Measurements from ENCODE around the gene RAI1.

RAI1 gene

DNA sequence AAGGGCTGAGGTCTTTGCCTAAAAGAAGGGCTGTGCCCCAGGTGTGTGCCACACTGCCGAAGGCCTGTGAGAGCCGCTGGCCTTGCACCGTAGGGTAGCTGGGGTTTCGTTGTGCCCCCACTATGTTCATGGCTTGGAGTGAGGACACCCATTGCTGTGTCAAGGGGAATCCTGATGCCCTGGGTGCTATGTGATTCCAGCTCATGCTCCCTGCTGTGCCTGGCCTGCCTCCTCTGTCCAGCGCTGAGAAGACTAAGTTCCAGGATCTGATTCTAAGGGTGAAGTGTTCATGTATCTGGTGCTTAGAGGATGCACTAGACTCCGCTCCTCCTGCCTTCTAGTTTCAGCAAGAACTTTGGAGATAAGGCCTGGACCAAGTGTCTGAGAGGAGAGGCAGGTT, 108.2 kb downstream of the RAI1 start:
- TF ChIP-seq, protein P1, sequence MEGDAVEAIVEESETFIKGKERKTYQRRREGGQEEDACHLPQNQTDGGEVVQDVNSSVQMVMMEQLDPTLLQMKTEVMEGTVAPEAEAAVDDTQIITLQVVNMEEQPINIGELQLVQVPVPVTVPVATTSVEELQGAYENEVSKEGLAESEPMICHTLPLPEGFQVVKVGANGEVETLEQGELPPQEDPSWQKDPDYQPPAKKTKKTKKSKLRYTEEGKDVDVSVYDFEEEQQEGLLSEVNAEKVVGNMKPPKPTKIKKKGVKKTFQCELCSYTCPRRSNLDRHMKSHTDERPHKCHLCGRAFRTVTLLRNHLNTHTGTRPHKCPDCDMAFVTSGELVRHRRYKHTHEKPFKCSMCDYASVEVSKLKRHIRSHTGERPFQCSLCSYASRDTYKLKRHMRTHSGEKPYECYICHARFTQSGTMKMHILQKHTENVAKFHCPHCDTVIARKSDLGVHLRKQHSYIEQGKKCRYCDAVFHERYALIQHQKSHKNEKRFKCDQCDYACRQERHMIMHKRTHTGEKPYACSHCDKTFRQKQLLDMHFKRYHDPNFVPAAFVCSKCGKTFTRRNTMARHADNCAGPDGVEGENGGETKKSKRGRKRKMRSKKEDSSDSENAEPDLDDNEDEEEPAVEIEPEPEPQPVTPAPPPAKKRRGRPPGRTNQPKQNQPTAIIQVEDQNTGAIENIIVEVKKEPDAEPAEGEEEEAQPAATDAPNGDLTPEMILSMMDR (IDR thresholded peaks at IDR 0.05; ENCODE audit: control insufficient read depth, extremely low read depth, insufficient read depth) = no peak
- DNase-seq (ENCODE audit: low read depth) = no peak
- no peak overlapping the region for H3K4me3 ChIP-seq (ENCODE audit: low read depth, low read length)

DNA sequence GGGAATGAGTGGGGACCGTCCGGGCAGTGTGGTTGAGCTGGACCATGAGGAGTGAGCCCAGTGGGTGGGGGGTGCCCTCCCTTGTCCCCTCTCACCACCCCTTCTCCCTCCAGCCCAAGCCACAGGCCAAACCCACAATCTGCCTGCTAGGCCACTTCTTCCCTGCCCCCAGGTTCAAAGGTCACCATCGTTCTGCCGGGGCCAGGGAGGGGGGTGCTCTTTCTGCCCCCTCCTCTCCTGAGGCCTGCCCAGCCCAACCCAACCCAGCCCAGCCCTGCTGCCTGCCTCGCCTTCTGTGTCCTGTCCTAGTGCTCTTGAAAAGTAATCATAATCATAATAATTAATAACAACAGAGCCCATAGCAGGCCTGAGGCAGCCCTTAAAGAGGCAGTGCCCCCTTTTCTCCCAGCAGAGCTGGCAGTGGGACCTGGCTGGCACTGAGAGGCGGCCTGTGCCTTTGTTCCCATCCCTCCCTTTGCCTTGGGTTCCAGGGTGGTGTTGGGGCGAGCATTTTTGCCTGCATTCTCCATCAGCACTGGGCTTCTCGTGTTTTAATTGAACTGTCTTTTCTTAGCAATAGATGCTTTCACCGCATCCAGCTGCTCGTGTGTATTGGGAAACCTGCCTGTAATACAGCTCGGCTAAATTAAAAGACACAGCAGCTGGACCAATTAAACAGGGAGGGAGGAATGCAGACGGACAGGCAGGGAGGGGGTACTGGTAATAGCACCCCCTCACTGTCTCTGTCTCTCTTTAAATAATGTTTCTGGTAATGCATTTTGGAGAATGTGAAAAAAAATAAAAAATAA, 108.8 kb downstream of the RAI1 start:
- TF ChIP-seq, protein P1 (IDR thresholded peaks at IDR 0.05; ENCODE audit: control insufficient read depth, extremely low read depth, insufficient read depth) = no peak
- no peak overlapping the region for H3K4me3 ChIP-seq (ENCODE audit: low read depth, low read length)
- DNase-seq (ENCODE audit: low read depth) = no peak

DNA sequence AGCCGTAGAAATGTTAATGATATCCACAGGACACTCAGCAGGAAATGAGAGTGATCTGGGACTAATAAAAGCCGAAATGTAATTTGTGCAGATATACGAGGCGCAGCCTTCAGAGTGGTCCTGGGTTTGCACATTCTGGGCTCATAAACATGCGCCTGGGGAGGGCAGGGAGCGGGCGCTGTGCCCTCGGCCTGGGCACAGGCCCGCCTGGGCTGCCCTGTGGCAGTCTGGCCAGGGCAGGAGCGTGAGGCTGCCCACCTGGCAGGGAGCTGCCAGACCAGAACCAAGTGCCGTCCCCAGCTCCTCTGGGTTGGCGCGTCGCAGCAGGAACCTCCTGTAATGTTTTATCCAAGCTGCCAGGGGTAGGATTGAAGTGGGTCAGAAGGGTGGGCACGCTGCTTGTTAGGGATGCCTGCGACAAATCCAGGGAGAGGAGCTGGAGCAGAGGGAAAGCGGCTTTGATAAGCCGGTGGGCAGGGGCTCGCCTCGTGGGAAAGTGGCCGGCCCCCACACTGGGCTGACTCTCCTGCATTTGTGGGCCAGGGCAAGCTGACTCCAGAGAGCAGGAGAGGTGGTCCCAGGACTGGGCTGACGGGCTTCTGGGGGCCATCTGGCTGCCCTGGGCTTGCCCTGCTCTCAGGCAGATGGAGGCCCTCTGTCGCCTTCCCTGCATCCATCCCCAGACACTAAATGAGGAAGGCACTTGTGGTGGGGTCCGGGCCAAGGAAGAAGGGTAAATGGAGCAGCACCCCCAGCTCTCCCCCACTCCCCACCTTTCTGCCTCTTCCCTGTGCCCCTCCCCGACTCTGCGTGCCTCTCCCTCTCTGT, 109.6 kb downstream of the RAI1 start:
- TF ChIP-seq, protein P1 (IDR thresholded peaks at IDR 0.05; ENCODE audit: control insufficient read depth, extremely low read depth, insufficient read depth) = no peak
- no peak for DNase-seq (ENCODE audit: low read depth)
- H3K4me3 ChIP-seq (ENCODE audit: low read depth, low read length) = no peak overlapping the region

DNA sequence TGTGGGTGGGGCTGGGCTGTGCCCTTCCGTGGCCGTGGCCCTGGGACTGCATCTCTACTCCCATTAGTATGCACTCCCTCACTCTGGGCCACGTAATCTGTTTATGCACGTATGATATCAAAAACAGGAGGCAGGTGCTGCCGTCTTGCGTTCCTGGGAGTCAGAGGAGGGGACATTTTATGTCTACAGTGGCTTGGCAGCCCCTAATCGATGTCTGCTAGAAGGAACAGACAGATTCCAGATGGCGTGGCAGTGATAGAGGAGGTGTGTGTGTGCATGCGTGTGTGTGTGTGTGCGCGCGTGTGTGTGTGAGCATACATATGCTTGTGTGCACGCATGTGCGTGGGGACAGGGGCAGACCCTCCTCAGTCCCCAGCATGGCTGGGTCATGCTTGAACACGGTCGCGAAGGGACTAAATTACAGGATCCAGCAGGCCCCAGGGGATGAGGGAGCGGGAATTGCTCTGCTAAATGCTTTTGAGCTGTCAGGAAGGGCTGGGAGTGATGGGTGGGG, 110.8 kb downstream of the RAI1 start:
- no peak for DNase-seq (ENCODE audit: low read depth)
- H3K4me3 ChIP-seq (ENCODE audit: low read depth, low read length) = no peak overlapping the region
- TF ChIP-seq, protein P1 (IDR thresholded peaks at IDR 0.05; ENCODE audit: control insufficient read depth, extremely low read depth, insufficient read depth) = no peak

DNA sequence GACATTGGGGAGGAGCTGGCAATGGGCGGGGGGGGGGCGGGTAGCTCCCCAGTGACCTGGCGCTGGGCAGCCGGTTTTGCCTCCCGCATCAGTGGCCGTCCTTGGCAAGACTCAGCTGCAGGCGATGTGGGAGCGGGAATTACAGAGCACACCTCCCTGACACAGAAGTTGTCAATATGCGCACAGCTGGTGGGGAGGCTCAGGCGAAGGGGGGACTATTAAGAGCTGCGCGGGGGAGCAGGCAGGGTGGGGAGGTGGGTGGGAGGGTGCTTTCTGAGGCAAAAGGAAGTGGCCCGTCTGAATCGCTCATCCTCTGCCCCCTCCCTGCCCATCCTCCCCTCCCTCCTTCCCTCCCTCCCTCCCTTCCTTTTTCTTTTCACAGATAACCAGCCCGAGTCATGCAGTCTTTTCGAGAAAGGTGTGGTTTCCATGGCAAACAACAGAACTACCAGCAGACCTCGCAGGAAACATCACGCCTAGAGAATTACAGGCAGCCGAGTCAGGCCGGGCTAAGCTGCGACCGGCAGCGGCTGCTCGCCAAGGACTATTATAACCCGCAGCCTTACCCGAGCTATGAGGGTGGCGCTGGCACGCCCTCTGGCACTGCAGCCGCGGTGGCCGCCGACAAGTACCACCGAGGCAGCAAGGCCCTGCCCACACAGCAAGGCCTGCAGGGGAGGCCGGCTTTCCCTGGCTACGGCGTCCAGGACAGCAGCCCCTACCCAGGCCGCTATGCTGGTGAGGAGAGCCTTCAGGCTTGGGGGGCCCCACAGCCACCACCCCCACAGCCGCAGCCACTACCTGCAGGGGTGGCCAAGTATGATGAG, 111.5 kb downstream of the RAI1 start:
- DNase-seq (ENCODE audit: low read depth) = no peak
- no peak overlapping the region for H3K4me3 ChIP-seq (ENCODE audit: low read depth, low read length)
- TF ChIP-seq, protein P1 (IDR thresholded peaks at IDR 0.05; ENCODE audit: control insufficient read depth, extremely low read depth, insufficient read depth) = no peak

DNA sequence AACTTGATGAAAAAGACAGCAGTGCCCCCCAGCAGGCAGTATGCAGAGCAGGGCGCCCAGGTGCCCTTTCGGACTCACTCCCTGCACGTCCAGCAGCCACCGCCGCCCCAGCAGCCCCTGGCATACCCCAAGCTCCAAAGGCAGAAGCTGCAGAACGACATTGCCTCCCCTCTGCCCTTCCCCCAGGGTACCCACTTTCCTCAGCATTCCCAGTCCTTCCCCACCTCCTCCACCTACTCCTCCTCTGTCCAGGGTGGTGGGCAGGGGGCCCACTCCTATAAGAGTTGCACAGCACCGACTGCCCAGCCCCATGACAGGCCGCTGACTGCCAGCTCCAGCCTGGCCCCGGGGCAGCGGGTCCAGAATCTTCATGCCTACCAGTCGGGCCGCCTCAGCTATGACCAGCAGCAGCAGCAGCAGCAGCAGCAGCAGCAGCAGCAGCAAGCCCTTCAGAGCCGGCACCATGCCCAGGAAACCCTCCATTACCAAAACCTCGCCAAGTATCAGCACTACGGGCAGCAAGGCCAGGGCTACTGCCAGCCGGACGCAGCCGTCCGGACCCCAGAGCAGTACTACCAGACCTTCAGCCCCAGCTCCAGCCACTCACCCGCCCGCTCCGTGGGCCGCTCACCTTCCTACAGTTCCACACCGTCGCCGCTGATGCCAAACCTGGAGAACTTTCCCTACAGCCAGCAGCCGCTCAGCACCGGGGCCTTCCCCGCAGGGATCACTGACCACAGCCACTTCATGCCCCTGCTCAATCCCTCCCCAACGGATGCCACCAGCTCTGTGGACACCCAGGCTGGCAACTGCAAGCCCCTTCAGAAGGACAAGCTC, 112.3 kb downstream of the RAI1 start:
- TF ChIP-seq, protein P1 (IDR thresholded peaks at IDR 0.05; ENCODE audit: control insufficient read depth, extremely low read depth, insufficient read depth) = no peak
- H3K4me3 ChIP-seq (ENCODE audit: low read depth, low read length) = no peak overlapping the region
- DNase-seq (ENCODE audit: low read depth) = no peak
